AG04449 (cell line): ENCODE results near the gene NUDT3.
A peak's percentile ranks its signal among the peaks of the same experiment; 100 is the strongest.

ENCODE experiments used
- CTCF ChIA-PET: fragments of 350-600 bp; formaldehyde crosslinking; extraction: SDS; loops from one replicate; lab custom pipeline; 2021; ENCODE audit warnings: antibody characterized with exemption; lab: Yijun Ruan, JAX
- POLR2A ChIA-PET: fragments of 400-600, 350-600 bp; formaldehyde crosslinking; extraction: SDS; loops from one replicate; lab custom pipeline; 2020; ENCODE audit warnings: antibody characterized with exemption, inconsistent platforms; lab: Yijun Ruan, JAX
- DNase-seq: peaks from one replicate; pipeline ENCODE4 v3.0.0-alpha.2; 2010; ENCODE audit warnings: low read depth, low spot score
- H3K4me3 ChIP-seq: 2 replicates; pipeline ENCODE4 v1.5.1; 2011; ENCODE audit warnings: low read depth, mild to moderate bottlenecking, control low read depth, low read length
- TF ChIP-seq, protein P1 (sequence below): IDR thresholded peaks from one replicate; pipeline ENCODE4 v1.5.1; 2011; ENCODE audit warnings: mild to moderate bottlenecking, moderate library complexity, low read length, control low read depth, inconsistent platforms; ENCODE audit not compliant: insufficient read depth; ENCODE audit errors: missing control alignments

Gene NUDT3

DNA sequence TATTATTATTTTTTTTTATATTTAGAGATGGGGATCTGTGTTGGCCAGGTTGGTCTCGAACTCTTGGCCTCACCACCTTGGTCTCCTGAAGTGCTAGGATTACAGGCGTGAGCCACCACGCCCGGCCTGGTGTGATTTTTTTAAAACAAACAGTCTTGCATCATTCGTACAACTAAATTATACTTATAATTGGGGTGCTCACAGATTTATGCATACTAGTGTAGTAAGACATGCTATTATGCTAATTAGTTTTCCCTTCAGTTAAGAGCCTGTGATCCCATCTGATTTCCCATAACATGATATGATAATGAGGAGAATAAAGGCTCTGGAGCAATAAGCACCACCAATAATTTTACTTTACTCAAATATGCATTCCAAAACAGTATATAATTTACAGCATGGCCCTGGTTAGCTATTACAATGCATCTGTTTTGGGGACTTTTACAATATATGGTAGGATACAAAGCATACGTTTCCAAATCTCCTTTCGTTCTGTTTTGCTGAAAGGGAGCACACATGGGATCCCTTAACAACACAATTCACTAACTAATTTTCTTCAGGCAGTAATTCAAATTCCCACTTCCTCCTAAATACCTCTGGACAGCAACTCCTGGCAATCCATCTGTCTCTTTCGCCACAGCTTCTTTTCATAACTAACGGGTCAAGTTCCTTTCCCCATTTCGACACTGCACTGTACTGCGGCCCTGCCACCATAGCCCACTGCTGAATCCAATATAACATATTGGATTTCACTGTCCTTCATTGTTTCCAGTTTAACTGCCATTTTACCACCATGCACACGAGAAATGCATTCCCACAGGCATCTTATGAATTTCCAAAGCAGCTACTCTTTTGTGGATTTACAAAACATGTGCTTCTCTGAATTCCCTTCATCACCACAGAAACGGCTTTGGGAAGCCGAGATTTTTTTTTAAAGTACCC lies 1.7 kb downstream of the NUDT3 start:
- DNase-seq: peak; percentile 58
- CTCF ChIA-PET: interaction anchor here (0.6 to 4.4 kb wide), 10 partner anchors 10 to 885 kb away, joined by 3 to 27 read pairs (median 4); partner anchors contain the start of gene SMIM29
- H3K4me3 ChIP-seq: peak overlapping the region; percentile 83
- TF ChIP-seq, protein P1, sequence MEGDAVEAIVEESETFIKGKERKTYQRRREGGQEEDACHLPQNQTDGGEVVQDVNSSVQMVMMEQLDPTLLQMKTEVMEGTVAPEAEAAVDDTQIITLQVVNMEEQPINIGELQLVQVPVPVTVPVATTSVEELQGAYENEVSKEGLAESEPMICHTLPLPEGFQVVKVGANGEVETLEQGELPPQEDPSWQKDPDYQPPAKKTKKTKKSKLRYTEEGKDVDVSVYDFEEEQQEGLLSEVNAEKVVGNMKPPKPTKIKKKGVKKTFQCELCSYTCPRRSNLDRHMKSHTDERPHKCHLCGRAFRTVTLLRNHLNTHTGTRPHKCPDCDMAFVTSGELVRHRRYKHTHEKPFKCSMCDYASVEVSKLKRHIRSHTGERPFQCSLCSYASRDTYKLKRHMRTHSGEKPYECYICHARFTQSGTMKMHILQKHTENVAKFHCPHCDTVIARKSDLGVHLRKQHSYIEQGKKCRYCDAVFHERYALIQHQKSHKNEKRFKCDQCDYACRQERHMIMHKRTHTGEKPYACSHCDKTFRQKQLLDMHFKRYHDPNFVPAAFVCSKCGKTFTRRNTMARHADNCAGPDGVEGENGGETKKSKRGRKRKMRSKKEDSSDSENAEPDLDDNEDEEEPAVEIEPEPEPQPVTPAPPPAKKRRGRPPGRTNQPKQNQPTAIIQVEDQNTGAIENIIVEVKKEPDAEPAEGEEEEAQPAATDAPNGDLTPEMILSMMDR: no peak
- POLR2A ChIA-PET: interaction anchor here (0.6 to 2.2 kb wide), 3 partner anchors 35 to 219 kb away, joined by 3 to 6 read pairs (median 3); partner anchors contain the start of genes HMGA1 and RPS10

DNA sequence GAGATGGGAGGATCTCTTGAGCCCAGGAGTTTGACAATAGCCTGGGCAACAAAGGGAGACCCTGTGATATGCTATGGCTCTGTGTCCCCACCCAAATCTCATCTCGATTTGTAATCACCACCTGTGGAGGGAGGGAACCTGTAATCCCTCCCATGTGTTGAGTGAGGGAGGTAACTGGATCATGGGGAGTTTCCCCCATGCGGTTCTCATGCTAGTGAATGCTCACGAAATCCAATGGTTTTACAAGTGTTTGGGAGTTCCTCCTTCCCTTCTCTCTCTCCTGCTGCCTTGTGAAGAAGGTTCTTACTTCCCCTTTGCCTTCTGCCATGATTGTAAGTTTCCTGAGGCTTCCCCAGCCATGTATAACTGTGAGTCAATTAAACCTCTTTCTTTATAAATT lies 3.4 kb downstream of the NUDT3 start:
- ChIA-PET CTCF (no interaction called here), POLR2A (no interaction called here)
- DNase-seq: no peak
- no peak overlapping the region for H3K4me3 ChIP-seq
- TF ChIP-seq, protein P1: no peak

DNA sequence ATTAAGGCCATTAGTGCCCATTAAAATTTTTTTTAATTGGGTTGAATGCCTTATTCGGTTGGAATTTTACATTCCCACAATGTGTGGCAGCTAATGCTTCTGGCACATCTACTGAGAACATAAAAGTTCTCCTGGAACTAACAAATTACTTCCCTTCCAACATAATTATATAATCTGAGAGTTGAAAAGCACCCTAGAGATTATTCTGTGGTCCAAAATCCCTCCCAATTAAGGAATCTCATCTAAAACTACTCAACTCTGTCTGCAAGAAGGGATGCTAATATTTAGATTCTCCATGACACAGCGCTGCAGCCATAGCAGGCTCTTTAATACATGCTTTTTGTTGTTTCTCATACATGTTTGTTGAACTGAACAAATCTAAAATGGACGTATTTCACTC lies 4.0 kb downstream of the NUDT3 start:
- no peak for DNase-seq
- TF ChIP-seq, protein P1: no peak
- no peak overlapping the region for H3K4me3 ChIP-seq
- POLR2A ChIA-PET: no interaction called here
- CTCF ChIA-PET: no interaction called here

DNA sequence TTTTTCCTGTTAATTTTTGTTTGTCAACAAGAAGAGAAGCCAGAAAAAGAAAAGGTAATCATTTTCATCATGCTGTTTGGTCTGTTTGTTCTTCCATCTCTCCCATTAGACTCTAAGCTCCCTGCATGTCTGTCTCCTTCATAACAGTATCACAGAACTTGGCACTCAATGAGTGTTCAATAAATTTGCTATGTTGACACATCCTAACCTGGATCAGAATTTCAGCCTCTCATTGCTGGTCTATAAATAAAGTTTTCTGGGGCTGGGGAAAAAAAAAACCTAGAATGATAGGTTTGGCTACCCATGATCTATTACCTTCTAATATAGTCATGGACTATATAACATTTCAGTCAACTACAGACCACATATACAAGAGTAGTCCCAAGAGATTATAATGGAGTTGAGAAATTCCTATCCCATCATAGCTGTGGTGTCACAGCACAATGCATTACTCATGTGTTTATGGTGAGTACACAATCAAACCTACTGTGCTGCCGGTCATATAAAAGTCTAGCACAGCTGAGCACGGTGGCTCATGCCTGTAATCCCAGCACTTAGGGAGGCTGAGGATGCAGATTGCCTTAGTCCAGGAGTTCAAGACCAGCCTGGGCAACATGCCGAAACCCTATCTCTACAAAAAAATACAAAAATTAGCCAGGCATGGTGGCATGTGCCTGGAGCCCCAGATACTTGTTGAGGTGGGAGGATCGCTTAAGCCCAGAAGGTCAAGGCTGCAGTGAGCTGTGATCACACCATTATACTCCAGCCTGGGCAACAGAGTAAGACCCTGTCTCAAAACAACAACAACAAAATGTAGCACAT lies 5.9 kb downstream of the NUDT3 start:
- peak; percentile 76 for DNase-seq
- TF ChIP-seq, protein P1: no peak
- H3K4me3 ChIP-seq: no peak overlapping the region
- ChIA-PET CTCF (interaction anchor here (0.6 to 1.5 kb wide), 5 partner anchors 9 to 191 kb away, joined by 3 to 6 read pairs (median 4); partner anchors contain the start of gene SMIM29), POLR2A (no interaction called here)

DNA sequence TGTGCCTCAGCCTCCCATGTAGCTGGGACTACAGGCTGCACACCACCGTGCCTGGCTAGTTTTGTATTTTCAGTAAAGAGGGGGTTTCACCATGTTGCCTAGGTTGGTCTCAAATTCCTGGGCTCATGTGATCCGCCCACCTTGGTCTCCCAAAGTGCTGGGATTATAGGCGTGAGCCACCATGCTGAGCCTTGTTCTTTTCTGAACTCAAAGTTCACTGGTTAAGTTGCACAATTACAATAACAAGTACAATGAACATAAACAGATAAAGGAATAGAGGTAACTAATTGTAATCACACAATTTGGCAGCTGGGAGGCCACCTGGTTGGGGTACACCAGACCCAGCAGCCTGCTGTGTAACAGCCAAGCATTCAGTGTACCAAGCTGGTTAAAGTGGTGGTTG lies 6.7 kb downstream of the NUDT3 start:
- ChIA-PET POLR2A (no interaction called here), CTCF (interaction anchor here (0.8 to 1.2 kb wide), 2 partner anchors 10 to 189 kb away, joined by 3 to 4 read pairs; no protein-coding TSS in a partner anchor)
- no peak overlapping the region for H3K4me3 ChIP-seq
- DNase-seq: no peak
- TF ChIP-seq, protein P1: no peak
